D721Med (cell line): ENCODE data around the gene CPNE8.

ENCODE experiments used
- DNase-seq: peaks from one replicate; pipeline ENCODE4 v3.0.0; 2011; ENCODE audit warnings: low spot score; ENCODE audit not compliant: insufficient read length
- FAIRE-seq: peaks from 2 replicates; lab custom pipeline; 2011; peaks lifted over from hg19 to GRCh38; lab: Jason Lieb, UNC
- CTCF ChIP-seq: IDR thresholded peaks from 2 replicates; pipeline ENCODE4 v1.5.1; 2012; ENCODE audit warnings: mild to moderate bottlenecking, control low read depth; ENCODE audit not compliant: insufficient read depth; ENCODE audit errors: missing control alignments

CPNE8 gene

GRCh38 chr12:38831715-38832114 lies 73.7 kb downstream of the CPNE8 start:
- DNase-seq = no peak
- no peak for FAIRE-seq
- TF ChIP-seq CTCF = no peak

- DNase-seq (no peak), FAIRE-seq (no peak)
- no peak for TF ChIP-seq CTCF
Observed at GRCh38 chr12:38825006-38825405, 80.4 kb downstream of the CPNE8 start.

- FAIRE-seq (no peak), DNase-seq (no peak)
- TF ChIP-seq CTCF = no peak
Observed at GRCh38 chr12:38823738-38824137, 81.7 kb downstream of the CPNE8 start.

- TF ChIP-seq CTCF = no peak
- DNase-seq = no peak
- no peak for FAIRE-seq
Observed at GRCh38 chr12:38823314-38823713, 82.1 kb downstream of the CPNE8 start.

- no peak for DNase-seq
- no peak for TF ChIP-seq CTCF
- FAIRE-seq = no peak
Observed at GRCh38 chr12:38817942-38818341, 87.4 kb downstream of the CPNE8 start.

GRCh38 chr12:38813923-38814322 lies 91.5 kb downstream of the CPNE8 start:
- FAIRE-seq = no peak
- TF ChIP-seq CTCF = no peak
- no peak for DNase-seq

- TF ChIP-seq CTCF = no peak
- FAIRE-seq = no peak
- DNase-seq = no peak
Observed at GRCh38 chr12:38811814-38812356, 93.5 kb downstream of the CPNE8 start.
